K562 (cell line): ENCODE data around the gene GMEB1. TPM values are rescaled to one million over a fixed set of nuclear protein-coding genes. Genes with fewer than 3 reads are reported as not detected.

Source experiments
- CXXC5 ChIP-seq: fragments of 250-450 bp; sonication (Bioruptor Pico); IDR thresholded peaks from 2 replicates; pipeline ENCODE4 v1.8.0; 2022; ENCODE audit warnings: inconsistent platforms, mild to moderate bottlenecking, moderate library complexity
- FIP1L1 ChIP-seq: fragments of 200-400 bp; formaldehyde crosslinking; IDR thresholded peaks from 2 replicates; pipeline ENCODE4 v1.6.1; 2018; ENCODE audit warnings: mild to moderate bottlenecking, low read depth, low read length; ENCODE audit not compliant: poor library complexity, severe bottlenecking
- HDAC1 ChIP-seq, 2 experiments: fragments of 450-650 bp; IDR thresholded peaks; 2 replicates each; pipeline ENCODE4 v1.6.1; 2016 to 2017; ENCODE audit warnings: inconsistent platforms in 1 of 2, mild to moderate bottlenecking in 1 of 2, moderate library complexity in 1 of 2
- KLF1 ChIP-seq: fragments of 450-650 bp; IDR thresholded peaks from 2 replicates; pipeline ENCODE4 v1.6.1; 2016; ENCODE audit warnings: missing genetic modification characterization, missing compliant biosample characterization
- L3MBTL2 ChIP-seq: fragments of 450-650 bp; IDR thresholded peaks from 2 replicates; pipeline ENCODE4 v1.6.1; 2016; ENCODE audit warnings: mild to moderate bottlenecking, moderate library complexity
- MGA ChIP-seq: fragments of 450-650 bp; IDR thresholded peaks from 2 replicates; pipeline ENCODE4 v1.6.1; 2016; ENCODE audit warnings: mild to moderate bottlenecking, moderate library complexity
- PREB ChIP-seq: sonication (generic); formaldehyde crosslinking; IDR thresholded peaks from 2 replicates; pipeline ENCODE4 v1.8.1; 2023; ENCODE audit warnings: mild to moderate bottlenecking, missing genetic modification reagents
- RCOR1 ChIP-seq, 2 experiments: IDR thresholded peaks; 2 replicates each; pipeline ENCODE4 v1.6.1; 2012; ENCODE audit warnings: low read depth in 2 of 2, low read length in 2 of 2, borderline replicate concordance in 1 of 2, improper control_type of control experiment in 1 of 2
- ZBTB2 ChIP-seq: fragments of 450-650 bp; IDR thresholded peaks from 2 replicates; pipeline ENCODE4 v1.6.1; 2016; ENCODE audit warnings: antibody characterized with exemption
- ZFP91 ChIP-seq: sonication (generic); formaldehyde crosslinking; IDR thresholded peaks from 2 replicates; pipeline ENCODE4 v1.8.0; 2022; ENCODE audit warnings: mild to moderate bottlenecking, missing genetic modification reagents
- polyA plus RNA-seq, 8 experiments: library from polyadenylated mRNA; depleted of rRNA in 4 of 8; stranded (reverse) in 5 of 8; unstranded in 3 of 8; fragments of >200 nt; fragmentation: Nextera tagmentation in 2 of 8; fragmentation: Illumina TruSeq in 1 of 8; extraction: Ambion mirVana in 2 of 8; extraction: Trizol in 1 of 8; gene quantifications; 2 replicates each; pipeline versions ENCODE4 v1.2.1 to v1.2.3, GENCODE V29; 2011 to 2014; ENCODE audit warnings: inconsistent platforms in 1 of 8, missing spikeins in 1 of 8
- total RNA-seq, 7 experiments: library from RNA; depleted of rRNA in 6 of 7; stranded (reverse); fragments of >200 nt in 6 of 7; fragmentation: Illumina TruSeq in 2 of 7; extraction: Trizol in 2 of 7; gene quantifications; 2 replicates each; pipeline versions ENCODE4 v1.2.1 to v1.2.3, GENCODE V29; 2011 to 2021; ENCODE audit warnings: low replicate concordance in 1 of 7

Gene GMEB1
- total and polyA plus RNA-seq, 9 of the 15 experiments (the other 6 are each of a cell fraction or from before 2014, with no cell fraction given): 6.6 to 17.5 (median 8.5) TPM

- TF ChIP-seq CXXC5 (CRISPR knock-in tag): peak; percentile 92
- peak; percentile 2 for TF ChIP-seq ZFP91 (CRISPR knock-in tag)
- peak; percentile 94 for TF ChIP-seq L3MBTL2
- TF ChIP-seq HDAC1 (IDR thresholded peaks at IDR 0.05): peak in 1 of 2 experiments; percentile 83; a peak in 2 of 4 replicates
- 0 out of 2 replicates have a peak, but pooled peaks have one; percentile 55 for TF ChIP-seq KLF1 (tag)
- TF ChIP-seq ZBTB2: peak; percentile 92
- TF ChIP-seq FIP1L1: no peak
- TF ChIP-seq PREB (CRISPR knock-in tag): 0 out of 2 replicates have a peak, but pooled peaks have one; percentile 77
- TF ChIP-seq RCOR1 (IDR thresholded peaks at IDR 0.05; ENCODE audit: borderline replicate concordance in 1 of 2, low read depth in 2 of 2, low read length in 2 of 2): peak in 1 of 2 experiments; percentile 44; a peak in 1 of 4 replicates
- TF ChIP-seq MGA: peak; percentile 84
These were observed 25.5 kb upstream of the GMEB1 start, which contains the start of gene TAF12 (continued) for GRCh38 chr1:28642847-28643635.
